GM12891 (cell line): ENCODE data around the gene APOL4.
"Not testable (repeated sequence)": the region's sequence is repeated elsewhere in the genome, so short reads cannot be mapped to it uniquely, and the experiment has no call there.

Experiments used
- DNase-seq: peaks from one replicate; pipeline ENCODE4 v3.0.0; 2011; ENCODE audit warnings: low spot score; ENCODE audit not compliant: insufficient read length
- FAIRE-seq: peaks from 2 replicates; lab custom pipeline; 2011; peaks lifted over from hg19 to GRCh38; lab: Jason Lieb, UNC
- PAX5 ChIP-seq: IDR thresholded peaks from 2 replicates; pipeline ENCODE4 v1.6.1; 2011; ENCODE audit warnings: low read length, moderate library complexity, mild to moderate bottlenecking; ENCODE audit not compliant: insufficient read depth, severe bottlenecking
- POLR2A ChIP-seq: IDR thresholded peaks from 2 replicates; pipeline ENCODE4 v1.6.1; 2011; ENCODE audit warnings: low read depth, low read length, control low read depth
- POLR2AphosphoS5 ChIP-seq: IDR thresholded peaks from 2 replicates; pipeline ENCODE4 v1.6.1; 2011; ENCODE audit warnings: low read depth, low read length, control low read depth
- POU2F2 ChIP-seq: IDR thresholded peaks from 2 replicates; pipeline ENCODE4 v1.6.1; 2011; ENCODE audit warnings: low read depth, mild to moderate bottlenecking, control low read depth, low read length, moderate library complexity
- SPI1 ChIP-seq: IDR thresholded peaks from 2 replicates; pipeline ENCODE4 v1.6.1; 2011; ENCODE audit warnings: low read depth, low read length, control low read depth
- TAF1 ChIP-seq: IDR thresholded peaks from 2 replicates; pipeline ENCODE4 v1.6.1; 2011; ENCODE audit warnings: low read depth, low read length, control low read depth

Gene APOL4

GRCh38 chr22:36204632-36205015 is 3.0 kb upstream of the APOL4 start:
- DNase-seq (no peak), FAIRE-seq (no peak)
- TF ChIP-seq POLR2A (no peak), SPI1 (no peak), POU2F2 (no peak), POLR2AphosphoS5 (no peak), PAX5 (no peak), TAF1 (no peak)

GRCh38 chr22:36204001-36204631 is 2.5 kb upstream of the APOL4 start:
- FAIRE-seq = no peak
- no peak for TF ChIP-seq TAF1
- no peak for TF ChIP-seq POLR2A
- no peak for TF ChIP-seq POLR2AphosphoS5
- TF ChIP-seq PAX5 = no peak
- TF ChIP-seq POU2F2 = no peak
- no peak for TF ChIP-seq SPI1

GRCh38 chr22:36203441-36203840 is 1.8 kb upstream of the APOL4 start:
- not testable (repeated sequence) for DNase-seq

More at GRCh38 chr22:36204001-36204631, 2.5 kb upstream of the APOL4 start:
- no peak for DNase-seq

GRCh38 chr22:36202906-36203305 is 1.3 kb upstream of the APOL4 start:
- not testable (repeated sequence) for FAIRE-seq, DNase-seq

More at GRCh38 chr22:36203441-36203840, 1.8 kb upstream of the APOL4 start:
- FAIRE-seq = not testable (repeated sequence)

GRCh38 chr22:36201025-36201424 is 584 bp downstream of the APOL4 start:
- FAIRE-seq, DNase-seq: not testable (repeated sequence)

- TF ChIP-seq POLR2AphosphoS5 (no peak), SPI1 (0 out of 2 replicates have a peak, but pooled peaks have one; percentile 5), PAX5 (no peak)
- FAIRE-seq (no peak), DNase-seq (no peak)
These were observed 2.5 kb downstream of the APOL4 start for GRCh38 chr22:36199001-36199551.

- TF ChIP-seq SPI1 (no peak), PAX5 (no peak), POLR2AphosphoS5 (no peak), POU2F2 (no peak)
- DNase-seq (no peak), FAIRE-seq (no peak)
These were observed 3.1 kb downstream of the APOL4 start for GRCh38 chr22:36198536-36198935.

- peak; percentile 30 for DNase-seq
- no peak for TF ChIP-seq TAF1
- TF ChIP-seq POLR2A = no peak
- no peak for TF ChIP-seq PAX5
- peak; percentile 73 for TF ChIP-seq SPI1
- FAIRE-seq = peak; percentile 79
These were observed 4.0 kb downstream of the APOL4 start for GRCh38 chr22:36197514-36198146.

- DNase-seq = no peak
- FAIRE-seq = peak; percentile 82
- no peak for TF ChIP-seq POLR2AphosphoS5
- 0 out of 2 replicates have a peak, but pooled peaks have one; percentile 8 for TF ChIP-seq SPI1
- no peak for TF ChIP-seq PAX5
These were observed 4.6 kb downstream of the APOL4 start for GRCh38 chr22:36197065-36197440.

- FAIRE-seq (peak; percentile 50), DNase-seq (no peak)
- TF ChIP-seq PAX5 (no peak), POU2F2 (no peak)
These were observed 5.2 kb downstream of the APOL4 start for GRCh38 chr22:36196254-36197064.
